Gastroesophageal sphincter (tissue), 4 donors: ENCODE measurements around the gene DAPK2. TPM values are rescaled to one million over a fixed set of nuclear protein-coding genes. Genes with fewer than 3 reads are reported as not detected.

Source experiments
- ATAC-seq: fragments of 150-250 bp; one replicate; pipeline ENCODE4 v1.9.1; 2016; ENCODE audit warnings: mild to moderate bottlenecking, moderate library complexity
- H3K27ac ChIP-seq, 4 donors: fragments of 200-600 bp; sonication (generic) in 3 of 4; 1 replicate in 3 of 4; 2 replicates in 1 of 4; pipeline ENCODE4 v1.5.1; 2016 to 2019
- H3K27me3 ChIP-seq: fragments of 200-600 bp; sonication (generic); one replicate; pipeline ENCODE4 v1.5.1; 2019
- H3K36me3 ChIP-seq, 2 donors: fragments of 200-600 bp; sonication (generic); one replicate each; pipeline ENCODE4 v1.5.1; 2019; ENCODE audit warnings: control low read depth in 1 of 2
- H3K4me1 ChIP-seq, 3 donors: fragments of 200-600 bp; sonication (generic); 1 replicate in 2 of 3; 2 replicates in 1 of 3; pipeline ENCODE4 v1.5.1; 2016 to 2019; ENCODE audit warnings: control low read depth in 2 of 3
- H3K4me3 ChIP-seq, 2 donors: fragments of 200-600 bp; sonication (generic); one replicate each; pipeline ENCODE4 v1.5.1; 2019; ENCODE audit warnings: mild to moderate bottlenecking in 1 of 2, moderate library complexity in 1 of 2
- H3K9me3 ChIP-seq, 3 donors: fragments of 200-600 bp; sonication (generic); one replicate each; pipeline ENCODE4 v1.5.1; 2017 to 2019; ENCODE audit warnings: control low read depth in 2 of 3
- EP300 ChIP-seq: sonication (generic); formaldehyde crosslinking; IDR thresholded peaks from one replicate; pipeline ENCODE4 v1.6.1; 2017; ENCODE audit warnings: antibody characterized with exemption, mild to moderate bottlenecking
- POLR2A ChIP-seq, 2 donors: fragments of 450-650 bp; IDR thresholded peaks; one replicate each; pipeline ENCODE4 v1.6.1; 2017; ENCODE audit warnings: antibody characterized with exemption in 2 of 2, mild to moderate bottlenecking in 2 of 2, moderate library complexity in 1 of 2
- POLR2AphosphoS5 ChIP-seq: sonication (generic); formaldehyde crosslinking; IDR thresholded peaks from one replicate; pipeline ENCODE4 v1.6.1; 2017; ENCODE audit warnings: antibody characterized with exemption
- WGBS, 2 donors: methylation state at CpG; one replicate each; pipeline ENCODE4 v1.1.5; 2018; ENCODE audit warnings: low coverage in 1 of 2; 5-methylcytosine and 5-hydroxymethylcytosine counted together
- total RNA-seq, 4 donors: library from RNA; depleted of rRNA; stranded (reverse); fragments of >200 nt; gene quantifications; one replicate each; pipeline ENCODE4 v1.1.0, GENCODE V29; 2016
- TF ChIP-seq, protein P1 (sequence below), 4 experiments: fragments of 200-600 bp in 2 of 4; fragments of 450-650 bp in 2 of 4; sonication (generic) in 1 of 4; IDR thresholded peaks; one replicate each; pipeline ENCODE4 v1.5.1; 2017 to 2019; ENCODE audit warnings: antibody characterized with exemption in 4 of 4, mild to moderate bottlenecking in 2 of 4, moderate library complexity in 2 of 4

The DAPK2 gene
- total RNA-seq, 4 donors from 2014 or later = 2.0 to 9.5 (median 6.4) TPM

DNA sequence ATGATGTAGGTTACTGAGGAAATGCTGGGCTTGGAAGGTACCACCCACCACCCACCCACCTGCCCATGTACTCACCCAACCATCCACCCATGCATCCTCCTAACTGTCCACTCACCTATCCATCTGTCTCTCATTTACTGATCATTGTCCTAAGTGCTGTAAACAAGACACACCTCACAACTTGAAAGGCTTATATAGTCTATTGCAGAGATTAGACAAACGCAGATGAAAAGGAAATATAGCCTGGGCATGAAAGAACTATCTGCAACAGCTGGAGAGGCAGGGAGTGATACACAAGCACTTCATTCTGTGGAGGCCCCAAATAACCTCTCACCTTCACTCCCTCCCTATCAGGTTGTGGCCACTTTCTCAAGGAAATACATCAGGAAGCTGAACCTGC is 54.0 kb downstream of the DAPK2 start:
- no peak overlapping the region for H3K4me3 ChIP-seq
- TF ChIP-seq POLR2A (IDR thresholded peaks at IDR 0.05) = no peak
- TF ChIP-seq, protein P1, sequence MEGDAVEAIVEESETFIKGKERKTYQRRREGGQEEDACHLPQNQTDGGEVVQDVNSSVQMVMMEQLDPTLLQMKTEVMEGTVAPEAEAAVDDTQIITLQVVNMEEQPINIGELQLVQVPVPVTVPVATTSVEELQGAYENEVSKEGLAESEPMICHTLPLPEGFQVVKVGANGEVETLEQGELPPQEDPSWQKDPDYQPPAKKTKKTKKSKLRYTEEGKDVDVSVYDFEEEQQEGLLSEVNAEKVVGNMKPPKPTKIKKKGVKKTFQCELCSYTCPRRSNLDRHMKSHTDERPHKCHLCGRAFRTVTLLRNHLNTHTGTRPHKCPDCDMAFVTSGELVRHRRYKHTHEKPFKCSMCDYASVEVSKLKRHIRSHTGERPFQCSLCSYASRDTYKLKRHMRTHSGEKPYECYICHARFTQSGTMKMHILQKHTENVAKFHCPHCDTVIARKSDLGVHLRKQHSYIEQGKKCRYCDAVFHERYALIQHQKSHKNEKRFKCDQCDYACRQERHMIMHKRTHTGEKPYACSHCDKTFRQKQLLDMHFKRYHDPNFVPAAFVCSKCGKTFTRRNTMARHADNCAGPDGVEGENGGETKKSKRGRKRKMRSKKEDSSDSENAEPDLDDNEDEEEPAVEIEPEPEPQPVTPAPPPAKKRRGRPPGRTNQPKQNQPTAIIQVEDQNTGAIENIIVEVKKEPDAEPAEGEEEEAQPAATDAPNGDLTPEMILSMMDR (IDR thresholded peaks at IDR 0.05) = no peak
- no peak for TF ChIP-seq EP300
- TF ChIP-seq POLR2AphosphoS5 = no peak
- no peaks in the 10 kb centered on the region for H3K36me3 ChIP-seq
- no peaks in the 10 kb centered on the region for H3K27me3 ChIP-seq
- no CpG with 5 or more reads among the region's 1 CpG for WGBS, 2 donors
- H3K27ac ChIP-seq = no peak overlapping the region
- H3K9me3 ChIP-seq = no peaks in the 10 kb centered on the region
- H3K4me1 ChIP-seq = peaks cover 0 to 19% (median 0%) of the 10 kb centered on the region in 3 donors
- ATAC-seq = no peak

DNA sequence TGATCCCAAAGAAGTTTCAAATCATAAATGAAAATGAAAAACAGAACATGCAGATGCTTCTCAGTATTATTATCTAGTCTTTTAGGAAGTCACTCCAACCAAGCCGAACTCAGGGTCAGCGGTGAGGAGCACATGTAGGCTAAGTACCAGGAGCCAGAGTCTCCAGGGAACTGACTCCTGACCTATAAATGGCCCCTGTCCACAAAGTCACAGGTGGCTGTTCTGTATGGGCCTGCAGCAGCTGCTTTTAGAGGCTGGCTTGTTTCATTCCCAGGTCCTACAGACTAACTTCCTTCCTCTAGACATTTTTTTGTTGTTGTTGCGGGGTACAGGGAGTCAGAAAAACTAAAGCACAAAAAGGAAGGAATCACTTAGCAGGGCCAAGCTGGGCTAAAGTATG is 54.6 kb downstream of the DAPK2 start:
- no peak for ATAC-seq
- 71 to 73% methylated on average over 2 to 3 of the region's 3 CpGs for WGBS, 2 donors
- no peak for TF ChIP-seq POLR2AphosphoS5
- no peak for TF ChIP-seq POLR2A (IDR thresholded peaks at IDR 0.05)

DNA sequence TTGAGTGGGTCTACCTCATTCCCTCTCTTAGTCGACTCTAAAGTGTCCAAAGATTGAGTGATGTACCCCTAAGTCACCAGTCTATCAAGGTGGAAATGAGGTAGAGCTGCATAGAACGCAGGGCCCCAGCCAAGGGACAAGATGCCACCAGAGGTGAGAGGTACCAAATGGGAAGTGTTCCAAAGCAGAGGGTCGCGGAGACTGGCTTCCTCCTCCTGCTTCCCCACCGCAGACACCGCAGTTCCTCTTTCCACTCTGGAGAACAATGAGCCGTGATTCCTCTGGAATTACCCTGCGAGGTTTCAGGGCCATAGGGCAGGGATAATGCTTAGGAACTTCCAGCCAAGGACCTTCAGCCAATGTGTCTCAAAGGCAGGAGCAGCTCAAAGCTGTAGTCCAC is 55.8 kb downstream of the DAPK2 start:
- no peaks in the 10 kb centered on the region for H3K9me3 ChIP-seq
- H3K4me3 ChIP-seq = no peak overlapping the region
- H3K27me3 ChIP-seq = no peaks in the 10 kb centered on the region
- 85% methylated on average over 6 of the region's 8 CpGs; no CpG with 5 or more reads in 1 of the 2 donors for WGBS, 2 donors
- H3K4me1 ChIP-seq = peaks cover 0 to 29% (median 0%) of the 10 kb centered on the region in 3 donors
- no peak overlapping the region for H3K27ac ChIP-seq
- no peaks in the 10 kb centered on the region for H3K36me3 ChIP-seq
- no peak for ATAC-seq
- no peak for TF ChIP-seq POLR2A (IDR thresholded peaks at IDR 0.05)
- TF ChIP-seq, protein P1 (IDR thresholded peaks at IDR 0.05) = no peak
- no peak for TF ChIP-seq EP300
- no peak for TF ChIP-seq POLR2AphosphoS5

More for the DNA sequence above, 54.6 kb downstream of the DAPK2 start:
- no peak overlapping the region for H3K27ac ChIP-seq
- no peaks in the 10 kb centered on the region for H3K27me3 ChIP-seq
- no peaks in the 10 kb centered on the region for H3K9me3 ChIP-seq
- H3K4me3 ChIP-seq = no peak overlapping the region
- H3K36me3 ChIP-seq = no peaks in the 10 kb centered on the region
- peaks cover 0 to 19% (median 0%) of the 10 kb centered on the region in 3 donors for H3K4me1 ChIP-seq

DNA sequence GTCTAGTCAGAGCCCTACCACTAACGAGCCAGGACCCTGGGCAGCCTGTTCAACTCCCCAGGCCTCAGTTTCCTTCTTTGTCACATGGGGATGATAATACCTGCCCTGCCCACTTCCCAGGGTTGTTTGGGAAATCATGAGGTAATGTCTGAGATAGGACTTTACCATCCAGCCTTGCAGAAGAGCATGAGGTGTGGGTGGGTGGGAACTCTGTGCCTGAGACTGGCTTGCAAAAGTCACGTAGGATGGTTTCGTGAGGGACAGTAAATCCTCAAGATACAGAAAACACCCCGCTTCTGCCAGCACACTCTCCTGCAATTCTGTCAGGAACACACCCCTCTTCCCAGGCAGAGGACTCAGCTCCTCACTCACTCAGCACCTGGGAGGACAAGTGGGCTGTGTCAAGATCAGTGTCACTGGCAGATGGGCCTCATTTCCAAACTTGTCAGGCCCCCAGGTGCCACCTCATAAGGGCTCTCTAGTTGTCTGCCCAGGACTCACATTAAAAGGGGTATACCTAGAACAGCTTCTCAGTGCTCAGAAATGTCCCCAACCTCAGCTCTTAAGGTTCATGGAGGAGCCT is 58.4 kb downstream of the DAPK2 start:
- Histone ChIP-seq H3K4me3 (no peak overlapping the region), H3K27ac (no peak overlapping the region), H3K27me3 (no peaks in the 10 kb centered on the region), H3K4me1 (peaks cover 0 to 35% (median 0%) of the 10 kb centered on the region in 3 donors), H3K9me3 (no peaks in the 10 kb centered on the region), H3K36me3 (no peaks in the 10 kb centered on the region)
- TF ChIP-seq POLR2A (IDR thresholded peaks at IDR 0.05) (no peak), EP300 (no peak), POLR2AphosphoS5 (no peak)
- TF ChIP-seq, protein P1 (IDR thresholded peaks at IDR 0.05) = no peak
- ATAC-seq = no peak
- WGBS, 2 donors = 94 to 100% methylated on average over 2 to 3 of the region's 4 CpGs

DNA sequence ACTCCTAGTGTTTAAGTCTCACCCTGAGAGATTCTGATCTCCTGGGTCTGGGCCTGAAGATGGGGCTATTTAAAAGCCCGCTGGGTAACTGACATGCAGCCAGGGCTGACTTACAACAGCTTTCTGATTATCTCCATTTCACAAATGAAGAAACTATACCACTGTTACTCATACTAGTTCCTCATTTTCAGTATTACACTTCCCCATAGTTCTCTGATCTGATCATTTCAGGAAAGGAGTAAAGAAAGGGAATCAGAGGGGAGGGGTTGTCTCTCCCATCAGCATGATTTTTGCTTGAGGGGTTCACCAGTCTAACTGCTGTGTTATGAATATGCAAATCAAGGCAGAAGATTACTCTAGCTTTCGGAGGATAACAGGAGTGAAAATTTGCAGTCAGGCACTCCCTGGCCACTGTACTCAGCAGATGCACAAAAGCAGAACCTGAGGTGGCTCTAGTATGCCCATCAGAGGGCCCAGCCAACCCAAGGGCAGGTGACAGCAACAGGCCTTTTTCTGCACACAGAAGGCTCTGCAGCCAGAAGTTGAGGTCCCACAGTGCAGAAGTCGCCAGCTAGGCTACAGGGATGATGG is 59.4 kb downstream of the DAPK2 start:
- peaks cover 0 to 29% (median 0%) of the 10 kb centered on the region in 3 donors for H3K4me1 ChIP-seq
- peak; percentile 22 for ATAC-seq
- no peaks in the 10 kb centered on the region for H3K36me3 ChIP-seq
- no peaks in the 10 kb centered on the region for H3K9me3 ChIP-seq
- H3K27me3 ChIP-seq = no peaks in the 10 kb centered on the region
- 73 to 80% methylated on average over 2 of the region's 3 CpGs for WGBS, 2 donors
- TF ChIP-seq EP300 = no peak
- TF ChIP-seq POLR2AphosphoS5 = no peak
- TF ChIP-seq, protein P1 (IDR thresholded peaks at IDR 0.05) = no peak
- no peak for TF ChIP-seq POLR2A (IDR thresholded peaks at IDR 0.05)
- no peak overlapping the region for H3K4me3 ChIP-seq
- H3K27ac ChIP-seq = no peak overlapping the region
